Right lobe of liver (tissue), 6 donors: Measurements from ENCODE around the gene ZCCHC14. TPM values are rescaled to one million over a fixed set of nuclear protein-coding genes. Genes with fewer than 3 reads are reported as not detected.
A peak's percentile ranks its signal among the peaks of the same experiment; 100 is the strongest.

Source experiments
- ATAC-seq, 4 donors: fragments of 200-7000 bp; cut with Tn5 transposase; one replicate each; pipeline ENCODE4 v1.9.1; 2020; ENCODE audit warnings: mild to moderate bottlenecking in 4 of 4, moderate library complexity in 4 of 4
- DNase-seq, 3 donors: peaks; one replicate each; pipeline ENCODE4 v3.0.0-alpha.2; 2020
- H3K27ac ChIP-seq, 3 donors: fragments of 200-600 bp; one replicate each; pipeline ENCODE4 v1.8.0; 2022
- H3K27me3 ChIP-seq, 2 donors: fragments of 200-600 bp; one replicate each; pipeline ENCODE4 v1.8.0; 2022
- H3K36me3 ChIP-seq, 4 donors: fragments of 200-600 bp; sonication (generic) in 1 of 4; one replicate each; pipeline versions ENCODE4 v1.5.1 to v1.8.0; 2017 to 2022; ENCODE audit warnings: control low read depth in 1 of 4
- H3K4me1 ChIP-seq, 4 donors: fragments of 200-600 bp; sonication (generic) in 1 of 4; one replicate each; pipeline versions ENCODE4 v1.5.1 to v1.8.0; 2017 to 2022; ENCODE audit warnings: control low read depth in 1 of 4
- H3K4me3 ChIP-seq, 3 donors: fragments of 200-600 bp; one replicate each; pipeline ENCODE4 v1.8.0; 2022
- H3K9me3 ChIP-seq, 4 donors: fragments of 200-600 bp; sonication (generic) in 1 of 4; one replicate each; pipeline versions ENCODE4 v1.5.1 to v1.8.0; 2017 to 2022; ENCODE audit warnings: control low read depth in 1 of 4
- POLR2A ChIP-seq: fragments of 450-650 bp; IDR thresholded peaks from one replicate; pipeline ENCODE4 v1.6.1; 2017; ENCODE audit warnings: antibody characterized with exemption, mild to moderate bottlenecking
- WGBS: methylation state at CpG from one replicate; pipeline ENCODE4 v1.1.6; 2018; ENCODE audit warnings: low coverage, low lambda C conversion rate; ENCODE audit not compliant: insufficient coverage; ENCODE audit errors: missing lambda C conversion rate; 5-methylcytosine and 5-hydroxymethylcytosine counted together
- intact Hi-C, 2 donors: fragments of 100-400 bp; cut with DNase I; formaldehyde crosslinking; loops; one replicate each; pipeline versions ENCODE4 v1.11.2 to v1.14.1; 2022
- total RNA-seq, 6 experiments: library from RNA; depleted of rRNA in 2 of 6; stranded (reverse); fragments of >200 nt in 2 of 6; fragmentation: NEBNext Ultra II Directional in 3 of 6; extraction: Animal tissue kit (Norgen Biotek cat#: 25700) in 3 of 6; gene quantifications; one replicate each; pipeline versions ENCODE4 v1.1.0 to v1.2.4, GENCODE V29; 2016 to 2023
- TF ChIP-seq, protein P1 (sequence below), 4 donors: fragments of 200-600 bp in 3 of 4; fragments of 450-650 bp in 1 of 4; IDR thresholded peaks; one replicate each; pipeline versions ENCODE4 v1.5.1 to v1.8.0; 2016 to 2022; ENCODE audit warnings: antibody characterized with exemption in 4 of 4, mild to moderate bottlenecking in 2 of 4
- donor health status: DM: no; HTN: yes; CAD: no.
- donor health status: DM: no; HTN: no; CAD: no.
- donor health status: DM: no; HTN: no; CAD: no.
- donor health status: DM: no; HTN: yes; CAD: no.
- donor health status: DM: no; HTN: yes; CAD: no.

ZCCHC14 gene
- total RNA-seq, 6 experiments from 2014 or later, result 12.6 to 26.5 (median 17.7) TPM

DNA sequence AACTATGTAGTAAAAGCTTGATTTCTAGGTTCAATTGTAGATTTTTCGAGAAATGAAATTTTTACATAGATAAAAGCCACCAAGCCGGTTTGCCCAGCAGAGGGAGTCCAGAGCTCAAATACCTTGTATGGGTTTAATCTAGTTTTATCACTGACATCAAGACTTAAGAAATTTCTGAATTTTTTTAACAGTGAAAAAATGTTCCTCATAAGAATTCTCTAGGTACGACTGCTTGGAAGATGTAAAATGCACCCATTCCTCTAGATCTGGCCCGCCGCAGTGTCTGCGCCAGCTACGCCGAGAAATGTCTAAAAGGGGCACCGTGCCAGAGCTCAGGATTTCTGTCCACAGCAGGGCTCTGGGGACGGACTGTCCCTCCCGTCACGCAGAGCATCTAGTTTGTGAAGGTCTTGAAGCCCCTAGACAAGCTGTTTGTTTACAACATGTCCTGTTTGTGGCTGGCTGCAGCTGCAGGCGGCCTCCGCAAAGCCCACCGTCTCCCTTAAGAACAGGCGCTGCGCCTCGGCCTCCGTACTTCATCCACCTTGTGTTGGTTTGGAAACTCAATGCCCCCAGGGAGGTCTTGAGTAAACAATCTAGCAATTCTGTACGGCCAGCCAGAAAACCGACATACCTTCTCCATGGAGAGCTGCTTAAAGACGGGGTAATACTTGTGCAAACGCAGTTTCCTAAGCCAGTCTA, 75.8 kb downstream of the ZCCHC14 start:
- WGBS, result 56% methylated on average over 6 of the region's 23 CpGs
- Histone ChIP-seq H3K4me3 (no peak overlapping the region), H3K27ac (no peak overlapping the region), H3K36me3 (peaks cover 4 to 100% (median 43%) of the 10 kb centered on the region in 4 donors), H3K9me3 (no peaks in the 10 kb centered on the region), H3K27me3 (no peaks in the 10 kb centered on the region), H3K4me1 (no peaks in the 10 kb centered on the region)
- intact Hi-C loops, result loop anchor here (10.0 kb wide), 2 partner anchors 148 to 218 kb away; no protein-coding TSS in a partner anchor
- no peak for DNase-seq
- peak in 3 of 4 donors; percentile 23 to 38 (median 29) for ATAC-seq
- TF ChIP-seq POLR2A, result no peak
- TF ChIP-seq, protein P1, sequence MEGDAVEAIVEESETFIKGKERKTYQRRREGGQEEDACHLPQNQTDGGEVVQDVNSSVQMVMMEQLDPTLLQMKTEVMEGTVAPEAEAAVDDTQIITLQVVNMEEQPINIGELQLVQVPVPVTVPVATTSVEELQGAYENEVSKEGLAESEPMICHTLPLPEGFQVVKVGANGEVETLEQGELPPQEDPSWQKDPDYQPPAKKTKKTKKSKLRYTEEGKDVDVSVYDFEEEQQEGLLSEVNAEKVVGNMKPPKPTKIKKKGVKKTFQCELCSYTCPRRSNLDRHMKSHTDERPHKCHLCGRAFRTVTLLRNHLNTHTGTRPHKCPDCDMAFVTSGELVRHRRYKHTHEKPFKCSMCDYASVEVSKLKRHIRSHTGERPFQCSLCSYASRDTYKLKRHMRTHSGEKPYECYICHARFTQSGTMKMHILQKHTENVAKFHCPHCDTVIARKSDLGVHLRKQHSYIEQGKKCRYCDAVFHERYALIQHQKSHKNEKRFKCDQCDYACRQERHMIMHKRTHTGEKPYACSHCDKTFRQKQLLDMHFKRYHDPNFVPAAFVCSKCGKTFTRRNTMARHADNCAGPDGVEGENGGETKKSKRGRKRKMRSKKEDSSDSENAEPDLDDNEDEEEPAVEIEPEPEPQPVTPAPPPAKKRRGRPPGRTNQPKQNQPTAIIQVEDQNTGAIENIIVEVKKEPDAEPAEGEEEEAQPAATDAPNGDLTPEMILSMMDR (IDR thresholded peaks at IDR 0.05), result peak; percentile 53 to 68 (median 63)

DNA sequence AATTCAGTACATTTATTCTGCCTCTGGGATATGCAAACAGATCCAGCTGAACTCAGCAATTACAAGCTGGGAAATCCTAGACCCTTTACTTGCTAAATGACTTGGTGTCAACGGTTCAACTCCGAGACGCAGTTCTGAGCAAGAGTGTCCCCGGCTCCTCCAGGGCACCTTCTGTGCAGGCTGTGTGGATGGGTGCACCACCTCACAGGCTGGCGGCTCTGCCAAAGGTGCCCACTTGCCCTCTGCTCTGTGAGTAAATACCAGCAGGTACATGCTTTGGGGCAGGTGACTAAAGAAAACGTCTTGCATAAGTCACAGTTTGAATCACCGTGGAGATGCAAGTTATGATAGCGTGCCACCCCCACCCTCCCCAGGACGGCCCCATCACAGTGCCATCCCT, 77.4 kb downstream of the ZCCHC14 start:
- Histone ChIP-seq H3K36me3 (peaks cover 4 to 99% (median 46%) of the 10 kb centered on the region in 4 donors), H3K27ac (no peak overlapping the region), H3K27me3 (no peaks in the 10 kb centered on the region), H3K4me1 (no peaks in the 10 kb centered on the region), H3K4me3 (no peak overlapping the region), H3K9me3 (no peaks in the 10 kb centered on the region)
- WGBS, result 30% methylated on average over 2 of the region's 9 CpGs
- no peak for ATAC-seq
- DNase-seq, result peak in 1 of 3 donors; percentile 32
- TF ChIP-seq POLR2A, result no peak
- TF ChIP-seq, protein P1 (IDR thresholded peaks at IDR 0.05), result no peak
- intact Hi-C loops, result loop anchor here (10.0 kb wide), 2 partner anchors 149 to 219 kb away; no protein-coding TSS in a partner anchor

DNA sequence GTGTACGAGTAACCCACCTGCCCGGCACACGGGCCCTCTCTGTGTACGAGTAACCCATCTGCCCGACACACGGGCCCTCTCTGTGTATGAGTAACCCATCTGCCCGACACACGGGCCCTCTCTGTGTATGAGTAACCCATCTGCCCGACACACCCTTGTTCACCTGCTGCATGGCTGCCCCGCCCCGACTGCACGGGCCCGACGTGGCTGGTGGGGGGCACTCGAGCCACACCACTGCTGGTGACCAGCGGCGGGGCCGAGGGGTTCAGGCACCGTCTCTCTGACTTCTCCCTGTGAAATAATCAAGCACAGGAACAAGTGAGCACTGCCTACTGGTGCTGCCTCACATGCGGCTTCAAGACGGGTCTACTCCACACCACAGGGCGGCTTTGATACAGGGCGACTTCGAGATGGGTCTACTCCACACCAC, 78.6 kb downstream of the ZCCHC14 start:
- intact Hi-C loops, result loop anchor here (10.0 kb wide), 2 partner anchors 151 to 221 kb away; no protein-coding TSS in a partner anchor
- TF ChIP-seq, protein P1 (IDR thresholded peaks at IDR 0.05), result no peak
- no peak for TF ChIP-seq POLR2A

DNA sequence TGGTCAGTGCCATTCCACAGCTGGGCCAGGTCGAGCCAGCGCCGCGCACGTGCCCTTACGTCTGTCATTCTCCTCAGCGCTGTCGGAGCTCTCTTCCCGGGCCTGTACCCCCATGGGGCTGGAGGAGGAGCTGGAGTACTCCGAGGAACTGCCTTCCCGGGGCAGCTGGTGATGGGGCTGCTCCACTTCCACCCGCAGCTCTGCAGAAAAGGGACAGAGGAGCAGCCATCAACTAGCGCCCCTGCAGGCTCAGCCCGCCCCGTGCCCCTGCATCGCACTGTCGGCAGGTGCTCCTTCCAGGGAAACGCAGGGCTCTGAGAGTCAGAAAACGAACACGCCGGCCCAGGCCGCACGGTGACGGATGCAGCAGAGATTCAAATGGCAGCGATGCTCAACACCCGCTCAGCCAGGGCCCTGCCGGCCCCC, 79.8 kb downstream of the ZCCHC14 start:
- 93% methylated on average over 5 of the region's 27 CpGs for whole genome bisulfite sequencing
- no peak overlapping the region for H3K4me3 ChIP-seq
- peaks cover 4 to 94% (median 35%) of the 10 kb centered on the region in 4 donors for H3K36me3 ChIP-seq
- intact Hi-C loops, result loop anchor here (10.0 kb wide), 2 partner anchors 152 to 222 kb away; no protein-coding TSS in a partner anchor
- H3K9me3 ChIP-seq, result no peaks in the 10 kb centered on the region
- no peaks in the 10 kb centered on the region for H3K4me1 ChIP-seq
- peak in 1 of 3 donors; percentile 52 for DNase-seq
- ATAC-seq, result peak in 1 of 4 donors; percentile 8
- TF ChIP-seq, protein P1 (IDR thresholded peaks at IDR 0.05), result no peak
- no peak for TF ChIP-seq POLR2A
- H3K27me3 ChIP-seq, result no peaks in the 10 kb centered on the region
- H3K27ac ChIP-seq, result no peak overlapping the region

More for the DNA sequence above, 78.6 kb downstream of the ZCCHC14 start:
- WGBS, result 71% methylated on average over 7 of the region's 24 CpGs
- Histone ChIP-seq H3K4me3 (no peak overlapping the region), H3K27ac (no peak overlapping the region), H3K9me3 (no peaks in the 10 kb centered on the region), H3K27me3 (no peaks in the 10 kb centered on the region), H3K4me1 (no peaks in the 10 kb centered on the region), H3K36me3 (peaks cover 4 to 98% (median 43%) of the 10 kb centered on the region in 4 donors)
- ATAC-seq (no peak), DNase-seq (no peak)
